OCI-LY1 (cell line): Measurements from ENCODE around the gene GC.

Experiments used
- EZH2 ChIP-seq: fragments of 200-600 bp; sonication (generic), shearing (Covaris generic); IDR thresholded peaks from 2 replicates; pipeline ENCODE4 v1.8.0; 2017; ENCODE audit warnings: borderline replicate concordance, mixed run types, mild to moderate bottlenecking, antibody characterized with exemption, low read length, moderate library complexity, mixed read lengths
- TF ChIP-seq, protein P1 (sequence below): fragments of 200-600 bp; sonication (generic), shearing (Covaris generic); IDR thresholded peaks from 2 replicates; pipeline ENCODE4 v1.5.1; 2017; ENCODE audit warnings: mild to moderate bottlenecking, antibody characterized with exemption, low read length, moderate library complexity, mixed read lengths

DNA sequence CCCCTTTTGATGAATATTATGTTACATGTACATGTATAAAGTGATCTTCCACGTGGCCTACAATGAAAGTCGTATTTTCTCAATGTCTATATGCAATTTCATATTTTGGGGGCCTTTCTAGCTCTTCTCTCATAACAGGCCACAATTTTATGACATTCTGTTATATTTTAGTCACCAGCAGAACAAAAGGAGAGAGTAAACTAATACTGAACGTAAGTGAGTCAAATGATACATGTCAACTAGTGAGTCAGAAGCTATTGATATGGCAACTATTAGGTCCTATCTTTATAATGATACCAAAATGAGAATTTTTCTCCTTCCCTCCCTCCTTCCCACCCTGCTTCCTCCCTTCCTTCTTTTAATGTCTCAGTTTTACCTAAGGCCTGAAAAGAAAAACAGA is 14.4 kb downstream of the GC start:
- TF ChIP-seq, protein P1, sequence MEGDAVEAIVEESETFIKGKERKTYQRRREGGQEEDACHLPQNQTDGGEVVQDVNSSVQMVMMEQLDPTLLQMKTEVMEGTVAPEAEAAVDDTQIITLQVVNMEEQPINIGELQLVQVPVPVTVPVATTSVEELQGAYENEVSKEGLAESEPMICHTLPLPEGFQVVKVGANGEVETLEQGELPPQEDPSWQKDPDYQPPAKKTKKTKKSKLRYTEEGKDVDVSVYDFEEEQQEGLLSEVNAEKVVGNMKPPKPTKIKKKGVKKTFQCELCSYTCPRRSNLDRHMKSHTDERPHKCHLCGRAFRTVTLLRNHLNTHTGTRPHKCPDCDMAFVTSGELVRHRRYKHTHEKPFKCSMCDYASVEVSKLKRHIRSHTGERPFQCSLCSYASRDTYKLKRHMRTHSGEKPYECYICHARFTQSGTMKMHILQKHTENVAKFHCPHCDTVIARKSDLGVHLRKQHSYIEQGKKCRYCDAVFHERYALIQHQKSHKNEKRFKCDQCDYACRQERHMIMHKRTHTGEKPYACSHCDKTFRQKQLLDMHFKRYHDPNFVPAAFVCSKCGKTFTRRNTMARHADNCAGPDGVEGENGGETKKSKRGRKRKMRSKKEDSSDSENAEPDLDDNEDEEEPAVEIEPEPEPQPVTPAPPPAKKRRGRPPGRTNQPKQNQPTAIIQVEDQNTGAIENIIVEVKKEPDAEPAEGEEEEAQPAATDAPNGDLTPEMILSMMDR: no peak
- no peak for TF ChIP-seq EZH2
